Spinal cord (tissue), 9 donors: Measurements from ENCODE around the gene AEBP2. TPM values are rescaled to one million over a fixed set of nuclear protein-coding genes. Genes with fewer than 3 reads are reported as not detected.

Experiments
- DNase-seq, 6 donors: peaks; one replicate each; pipeline versions ENCODE4 v3.0.0 to v3.0.0-alpha.2; 2013 to 2015; ENCODE audit warnings: low spot score in 6 of 6, low read depth in 4 of 6
- H3K27ac ChIP-seq: one replicate; pipeline ENCODE4 v1.5.1; 2013; ENCODE audit warnings: low read depth, low read length, control low read depth
- H3K27me3 ChIP-seq: one replicate; pipeline ENCODE4 v1.6.1; 2013; ENCODE audit warnings: low read length; ENCODE audit not compliant: control insufficient read depth, insufficient read depth
- H3K36me3 ChIP-seq: one replicate; pipeline ENCODE4 v1.6.1; 2013; ENCODE audit warnings: low read length; ENCODE audit not compliant: control insufficient read depth, insufficient read depth
- H3K4me1 ChIP-seq: one replicate; pipeline ENCODE4 v1.6.1; 2013; ENCODE audit warnings: low read length; ENCODE audit not compliant: control insufficient read depth, insufficient read depth
- H3K4me3 ChIP-seq: one replicate; pipeline ENCODE4 v1.5.1; 2013; ENCODE audit warnings: low read depth, low read length, control low read depth
- H3K9me3 ChIP-seq: one replicate; pipeline ENCODE4 v1.6.1; 2013; ENCODE audit warnings: low read length; ENCODE audit not compliant: control insufficient read depth, insufficient read depth
- polyA plus RNA-seq, 2 donors: library from polyadenylated mRNA; unstranded; fragments of 120-200 nt; gene quantifications; one replicate each; pipeline ENCODE4 v1.2.1, GENCODE V29; 2013; ENCODE audit not compliant: insufficient read length in 2 of 2
- small RNA-seq: library from RNA; depleted of rRNA; stranded (forward); fragments of <200 nt; gene quantifications from one replicate; pipeline ENCODE3, GENCODE V24; 2014; ENCODE audit warnings: low replicate concordance
- total RNA-seq, 2 donors: library from RNA; depleted of rRNA in 1 of 2; stranded (reverse); fragments of 120-200 nt in 1 of 2; fragments of >200 nt in 1 of 2; gene quantifications; one replicate each; pipeline versions ENCODE4 v1.2.3 to v1.2.4, GENCODE V29; 2013 to 2014

AEBP2 gene
- total and polyA plus RNA-seq, 4 donors = 21.9 to 54.5 (median 30.5) TPM

DNA sequence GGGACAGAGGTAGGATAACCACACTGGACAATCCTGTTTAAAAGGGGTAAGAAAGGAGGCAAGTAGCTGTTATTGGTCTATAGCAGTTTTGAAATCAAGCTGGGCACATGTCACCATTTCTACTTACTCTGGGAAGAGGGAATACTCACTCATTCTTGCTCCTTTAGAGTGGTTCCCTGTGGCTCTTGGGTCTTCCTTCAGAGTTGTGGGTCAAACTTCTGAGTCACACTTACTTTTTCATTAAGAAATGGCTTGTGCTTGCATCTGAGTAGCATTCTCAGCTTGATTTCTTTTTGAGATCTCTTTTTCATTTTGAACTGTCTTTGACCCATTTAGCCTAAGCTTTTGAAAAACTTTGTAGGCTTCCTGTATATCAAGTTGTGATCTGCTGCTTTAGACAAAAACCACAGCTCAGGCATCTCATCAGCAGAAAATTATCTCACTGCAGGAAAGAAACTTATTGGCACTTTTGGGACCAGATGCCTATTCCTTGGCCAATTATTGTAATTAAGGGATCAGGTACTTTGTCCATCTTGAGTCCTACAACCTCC is 122.2 kb downstream of the AEBP2 start:
- Histone ChIP-seq H3K4me1 (no peaks in the 10 kb centered on the region), H3K4me3 (no peak overlapping the region), H3K27me3 (no peaks in the 10 kb centered on the region), H3K27ac (no peak overlapping the region), H3K36me3 (no peaks in the 10 kb centered on the region), H3K9me3 (no peaks in the 10 kb centered on the region)
- no peak for DNase-seq

Small RNAs within 50 kb of the gene (small RNA-seq; reads per million reads assigned to genes)
- gene AC091805.2 = not detected
- not detected for gene RNU6-254P
